ENCODE results near the gene FLT1.

GRCh38 chr13:28457521-28457920, 37.4 kb downstream of the FLT1 start:
- TF ChIP-seq POLR2A (IDR thresholded peaks at IDR 0.05) = no peak
- no peak for TF ChIP-seq CTCF (IDR thresholded peaks at IDR 0.05)
